GM12874 (cell line): ENCODE data around the gene SLCO4A1.

ENCODE experiments used
- CTCF ChIP-seq: IDR thresholded peaks from 2 replicates; pipeline ENCODE4 v1.5.1; 2011; ENCODE audit warnings: low read depth, mild to moderate bottlenecking, control low read depth, low read length, moderate library complexity; ENCODE audit not compliant: insufficient read depth

Gene SLCO4A1

GRCh38 chr20:62625516-62625915, 16.8 kb upstream of the SLCO4A1 start:
- no peak for TF ChIP-seq CTCF

DNA sequence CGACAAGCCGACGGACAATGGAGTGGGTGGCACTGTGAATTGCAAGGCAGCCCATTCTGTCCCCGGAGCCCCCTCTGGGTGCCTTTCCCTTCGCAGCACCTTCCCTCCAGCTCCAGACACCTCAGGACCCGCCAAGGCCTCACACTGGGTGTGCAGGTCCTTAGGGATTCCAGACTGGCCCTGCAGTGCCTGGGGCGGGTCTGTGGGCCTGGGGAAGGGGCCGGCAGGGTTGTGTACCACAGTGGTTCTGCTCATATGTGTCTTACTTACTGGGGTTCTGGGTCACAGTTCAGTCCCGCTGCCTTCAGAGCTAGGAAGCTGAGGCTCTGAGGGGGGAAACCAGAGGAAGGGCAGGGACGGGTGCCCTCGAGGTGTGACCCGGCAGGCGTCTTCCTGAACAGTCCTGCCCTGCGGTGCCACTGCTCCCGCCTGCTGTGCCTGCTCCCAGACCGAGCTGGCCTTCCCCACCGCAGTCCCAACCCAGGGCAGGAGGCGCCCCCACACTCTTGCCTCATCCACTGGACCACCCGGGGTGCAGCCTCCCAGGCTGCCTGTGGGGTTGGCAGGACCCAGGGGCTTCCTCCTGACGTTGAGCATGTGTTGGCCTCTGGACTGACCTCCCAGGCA, 16.3 kb upstream of the SLCO4A1 start:
- no peak for TF ChIP-seq CTCF

- no peak for TF ChIP-seq CTCF
Observed at GRCh38 chr20:62627901-62628612, 14.2 kb upstream of the SLCO4A1 start.

DNA sequence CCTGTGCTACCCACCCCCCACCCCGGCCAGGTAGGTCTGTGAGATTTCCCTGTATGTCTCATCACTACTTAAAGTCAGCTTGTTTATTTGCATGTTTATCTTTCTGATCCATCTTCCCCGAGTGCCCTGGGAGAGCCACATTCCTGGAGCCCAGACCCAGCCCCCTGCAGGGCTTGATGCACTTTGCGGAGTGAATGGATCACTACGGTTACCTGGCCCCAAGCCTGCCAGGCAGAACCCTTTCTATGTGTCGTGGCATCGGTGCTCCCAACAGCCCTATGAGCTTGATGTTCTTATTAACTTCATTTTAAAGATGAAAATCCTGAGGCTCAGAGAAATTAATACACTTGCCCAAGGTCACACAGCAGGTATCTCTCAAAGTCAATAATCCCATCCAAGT, 13.6 kb upstream of the SLCO4A1 start:
- TF ChIP-seq CTCF: no peak

DNA sequence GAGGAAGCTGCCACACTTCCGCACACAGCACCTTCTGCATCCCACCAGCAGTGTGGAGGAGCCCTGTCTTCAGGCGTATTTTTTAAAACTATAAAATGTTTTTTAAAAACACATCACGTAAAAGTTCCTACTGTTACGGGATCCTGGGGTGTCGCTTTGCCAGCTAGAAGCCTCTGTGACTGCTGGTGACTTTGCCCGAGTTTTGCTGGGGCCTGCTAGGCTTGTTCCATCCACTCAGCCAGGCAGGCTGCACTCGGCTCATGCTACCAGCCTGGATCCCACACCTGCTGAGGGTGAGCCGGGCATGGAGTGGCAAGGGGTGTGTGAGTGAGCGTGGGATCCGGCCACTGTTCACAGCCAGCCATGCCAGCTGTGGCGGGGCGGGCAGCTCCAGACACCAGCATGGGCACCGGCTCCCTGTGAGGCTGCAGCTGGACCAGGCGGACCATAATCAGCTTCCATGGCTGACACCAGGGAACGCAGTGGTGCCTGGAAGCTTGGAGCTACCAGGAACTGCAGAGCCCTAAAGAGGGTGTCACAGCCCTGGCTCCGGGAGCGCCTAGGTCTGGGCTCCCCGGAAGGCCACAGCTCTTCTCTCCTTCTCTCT, 12.3 kb upstream of the SLCO4A1 start:
- TF ChIP-seq CTCF: no peak

GRCh38 chr20:62631336-62632308, 10.7 kb upstream of the SLCO4A1 start:
- TF ChIP-seq CTCF: no peak

DNA sequence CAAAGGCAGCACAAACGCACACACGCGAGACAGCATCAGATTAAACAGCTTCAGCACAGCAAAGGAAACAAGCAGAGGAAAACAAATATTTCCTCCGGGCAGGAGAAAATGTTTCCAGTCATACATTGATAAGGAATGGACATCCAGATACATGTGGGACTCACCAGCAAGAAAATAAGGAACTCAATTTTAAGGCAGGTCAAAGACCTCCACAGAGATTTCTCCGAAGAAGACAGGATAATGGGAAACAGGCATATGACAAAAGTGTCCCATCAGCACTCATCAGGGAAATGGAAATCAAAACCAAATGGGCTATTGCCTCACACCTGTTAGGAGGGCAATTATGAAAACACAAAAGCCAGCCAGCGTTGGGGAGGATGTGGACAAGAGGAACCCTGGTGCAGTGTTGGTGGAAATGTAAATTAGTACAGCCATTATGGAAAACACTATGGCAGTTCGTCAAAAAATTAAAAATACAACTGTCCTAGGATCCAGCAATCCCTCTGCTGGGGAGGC, 9.7 kb upstream of the SLCO4A1 start:
- TF ChIP-seq CTCF: no peak
